Measurements from ENCODE around the gene SYTL3. TPM values are rescaled to one million over a fixed set of nuclear protein-coding genes. Genes with fewer than 3 reads are reported as not detected.

The SYTL3 gene
- total and polyA plus RNA-seq, 10 of the 15 experiments (the other 5 are each of a cell fraction or from before 2014, with no cell fraction given), result 3.3 to 12.1 (median 6.9) TPM

DNA sequence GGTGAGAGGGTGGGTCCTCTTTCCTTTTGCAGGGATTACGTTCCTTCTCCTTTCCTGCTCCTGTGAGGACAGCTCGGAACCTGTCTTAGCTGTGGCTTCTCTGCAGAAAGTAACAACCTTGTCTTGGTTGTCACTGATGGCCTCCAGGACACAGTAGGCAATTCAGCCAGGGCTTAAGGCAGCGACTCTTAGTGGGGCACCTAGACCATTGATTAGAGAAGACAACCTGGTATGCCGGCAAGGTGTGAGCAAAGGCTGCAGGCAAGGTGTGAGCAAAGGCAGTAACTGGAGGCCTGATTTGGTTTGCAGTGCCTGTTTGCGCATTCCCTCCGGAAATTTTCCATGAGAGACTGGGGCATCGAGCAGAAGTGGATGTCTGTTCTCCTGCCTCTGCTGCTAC lies 42.9 kb upstream of the SYTL3 start (continued):
- TF ChIP-seq ZNF217 (IDR thresholded peaks at IDR 0.05), result no peak

DNA sequence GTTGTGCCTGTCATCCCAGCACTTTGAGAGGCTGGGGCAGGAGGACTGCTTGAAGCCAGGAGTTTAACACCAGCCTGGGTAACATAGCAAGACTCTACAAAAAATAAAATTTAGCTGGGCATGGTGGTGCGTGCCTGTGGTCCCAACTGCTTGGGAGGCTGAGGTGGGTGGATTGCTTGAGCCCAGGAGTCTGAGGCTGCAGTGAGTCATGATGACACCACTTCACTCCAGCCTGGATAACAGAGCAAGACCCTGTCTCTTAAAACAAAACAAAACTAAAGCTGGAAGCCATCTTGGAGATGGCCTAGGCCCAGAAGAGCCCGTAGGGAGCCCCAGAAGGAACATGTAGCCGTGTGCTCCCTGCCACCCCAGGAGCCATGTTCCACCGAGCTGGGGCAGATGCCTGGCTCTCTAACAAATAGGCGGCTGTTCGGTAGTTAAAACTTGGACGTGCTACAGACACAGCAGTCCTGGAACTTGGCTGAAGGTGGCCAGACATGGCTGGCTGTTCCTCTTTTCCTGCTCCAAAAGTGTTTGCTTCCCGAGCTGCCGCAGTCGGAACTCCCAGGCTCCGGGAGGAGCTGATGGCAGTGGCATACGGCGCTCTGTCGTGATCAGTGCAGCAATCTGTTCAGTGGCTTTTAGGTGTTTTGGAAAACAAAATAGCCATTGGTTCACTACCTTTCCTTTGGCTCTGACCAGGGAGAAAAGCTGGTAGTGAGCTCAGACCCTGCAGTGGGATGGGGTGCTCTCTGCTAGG lies 42.3 kb upstream of the SYTL3 start:
- ChIA-PET SMC1A (ENCODE audit: uncharacterized antibody, unreplicated experiment) (interaction anchor here (0.6 to 4.4 kb wide), 2 partner anchors 135 to 393 kb away, joined by 3 to 36 read pairs; no protein-coding TSS in a partner anchor), CTCF (interaction anchor here (2.1 to 6.4 kb wide), 3 partner anchors 83 to 393 kb away, joined by 9 to 88 read pairs (median 37); no protein-coding TSS in a partner anchor), RAD21 (ENCODE audit: unreplicated experiment) (interaction anchor here (0.9 to 1.2 kb wide), 2 partner anchors 386 to 393 kb away, joined by 4 to 5 read pairs; no protein-coding TSS in a partner anchor), POLR2A (no interaction called here)
- TF ChIP-seq EED (IDR thresholded peaks at IDR 0.05; ENCODE audit: low read depth) (no peak), DPF2 (IDR thresholded peaks at IDR 0.05) (no peak), HDAC2 (IDR thresholded peaks at IDR 0.05) (no peak)
- TF ChIP-seq, protein P1, sequence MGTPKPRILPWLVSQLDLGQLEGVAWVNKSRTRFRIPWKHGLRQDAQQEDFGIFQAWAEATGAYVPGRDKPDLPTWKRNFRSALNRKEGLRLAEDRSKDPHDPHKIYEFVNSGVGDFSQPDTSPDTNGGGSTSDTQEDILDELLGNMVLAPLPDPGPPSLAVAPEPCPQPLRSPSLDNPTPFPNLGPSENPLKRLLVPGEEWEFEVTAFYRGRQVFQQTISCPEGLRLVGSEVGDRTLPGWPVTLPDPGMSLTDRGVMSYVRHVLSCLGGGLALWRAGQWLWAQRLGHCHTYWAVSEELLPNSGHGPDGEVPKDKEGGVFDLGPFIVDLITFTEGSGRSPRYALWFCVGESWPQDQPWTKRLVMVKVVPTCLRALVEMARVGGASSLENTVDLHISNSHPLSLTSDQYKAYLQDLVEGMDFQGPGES (IDR thresholded peaks at IDR 0.05), result no peak
- no peak for DNase-seq (ENCODE audit: low read depth, low spot score)
- Histone ChIP-seq H3K9ac (ENCODE audit: control insufficient read depth, insufficient read depth, low read length) (no peak overlapping the region), H3K79me2 (ENCODE audit: control insufficient read depth, insufficient read depth, low read length) (no peaks in the 10 kb centered on the region), H3K4me1 (ENCODE audit: control insufficient read depth, insufficient read depth, low read length) (no peaks in the 10 kb centered on the region), H3K27ac (ENCODE audit: control insufficient read depth, insufficient read depth) (no peak overlapping the region), H3K9me3 (replicated peaks; ENCODE audit: control insufficient read depth, insufficient read depth, low read length) (no peaks in the 10 kb centered on the region), H2AFZ (ENCODE audit: control insufficient read depth, low read depth, low read length) (no peak overlapping the region), H3K4me3 (no peak overlapping the region), H4K20me1 (ENCODE audit: control insufficient read depth, insufficient read depth) (no peaks in the 10 kb centered on the region), H3K27me3 (replicated peaks in 1 of 2; ENCODE audit: control insufficient read depth in 2 of 2, insufficient read depth in 2 of 2, low read length in 1 of 2) (no peaks in the 10 kb centered on the region), H3K4me2 (ENCODE audit: control insufficient read depth, insufficient read depth) (no peak overlapping the region), H3K36me3 (ENCODE audit: control insufficient read depth in 2 of 2, insufficient read depth in 2 of 2, low read length in 1 of 2) (peaks cover 8 to 20% of the 10 kb centered on the region in 2 experiments; a peak in 3 of 4 replicates)
- in situ Hi-C loops (cut with MboI) (no loop called here), intact Hi-C loops (cut with micrococcal nuclease; ENCODE audit: unreplicated experiment) (no loop called here)
- no TSS peak for BruUV-seq (replicated peaks)
- ATAC-seq, result no peak
- 98% methylated on average over 14 of the region's 14 CpGs for WGBS (ENCODE audit: insufficient coverage, insufficient replicate concordance, low lambda C conversion rate, missing lambda C conversion rate)
- no peak for FAIRE-seq

All from GM12878 (cell line).